HCT116 (cell line): ENCODE data around the gene PTGIS. TPM values are rescaled to one million over a fixed set of nuclear protein-coding genes. Genes with fewer than 3 reads are reported as not detected.

Experiments used
- ATAC-seq: fragments of 200-7000 bp; cut with Tn5 transposase; 2 replicates; pipeline ENCODE4 v1.9.1; 2020; ENCODE audit warnings: mild to moderate bottlenecking, moderate library complexity
- BruUV-seq: library from RNA; stranded (reverse); fragments of 400-500 nt; replicated peaks from 2 replicates; lab custom pipeline; 2021; lab: Mats Ljungman, UMichigan
- CTCF ChIA-PET: fragments of 300-600 bp; sonication (Branson Sonifier 250); formaldehyde crosslinking; loops from one replicate; lab custom pipeline; 2021; ENCODE audit warnings: antibody characterized with exemption; lab: Charles Lee
- POLR2A ChIA-PET: fragments of 300-600, 350-600 bp; sonication (Branson Sonifier 250); formaldehyde crosslinking; loops from one replicate; lab custom pipeline; 2021; ENCODE audit warnings: antibody characterized with exemption; lab: Charles Lee
- RAD21 ChIA-PET, 2 experiments: fragments of 300-600 bp; sonication (Branson Sonifier 250); formaldehyde crosslinking; loops; one replicate each; lab custom pipeline; 2023; ENCODE audit warnings: low total read pairs in 2 of 2; ENCODE audit not compliant: uncharacterized antibody in 2 of 2, unreplicated experiment in 2 of 2, low non-redundant PET in 1 of 2; lab: Charles Lee
- DNase-seq: peaks from one replicate; pipeline ENCODE4 v3.0.0-alpha.2; 2010; ENCODE audit warnings: low read depth, low spot score
- H2AFZ ChIP-seq: fragments of 200-600 bp; shearing (Covaris generic), sonication (generic); 2 replicates; pipeline ENCODE4 v1.6.1; 2017; ENCODE audit warnings: low read depth, mixed run types, mixed read lengths, antibody characterized with exemption, low read length; ENCODE audit not compliant: poor library complexity, severe bottlenecking
- H3K27ac ChIP-seq: 2 replicates; pipeline ENCODE4 v1.5.1; 2012; ENCODE audit warnings: low read depth, low read length
- H3K27me3 ChIP-seq: fragments of 200-600 bp; sonication (generic); 2 replicates; pipeline ENCODE4 v1.6.1; 2016; ENCODE audit warnings: mixed run types, low read length, mixed read lengths; ENCODE audit not compliant: insufficient read depth
- H3K36me3 ChIP-seq, 2 experiments: fragments of 200-500 bp in 1 of 2; fragments of 200-600 bp in 1 of 2; sonication (Bioruptor generic) in 1 of 2; sonication (generic) in 1 of 2; 2 replicates each; pipeline versions ENCODE4 v1.5.1 to v1.6.1; 2014 to 2016; ENCODE audit warnings: low read length in 2 of 2, inconsistent platforms in 1 of 2, mixed read lengths in 1 of 2, mixed run types in 1 of 2; ENCODE audit not compliant: insufficient read depth in 2 of 2, control insufficient read depth in 1 of 2
- H3K4me1 ChIP-seq, 2 experiments: fragments of 200-600 bp in 1 of 2; sonication (generic) in 1 of 2; 2 replicates each; pipeline versions ENCODE4 v1.5.1 to v1.6.1; 2012 to 2017; ENCODE audit warnings: low read length in 2 of 2, inconsistent platforms in 1 of 2, mild to moderate bottlenecking in 1 of 2, mixed read lengths in 1 of 2, mixed run types in 1 of 2, moderate library complexity in 1 of 2; ENCODE audit not compliant: insufficient read depth in 2 of 2, control insufficient read depth in 1 of 2
- H3K4me2 ChIP-seq: fragments of 200-600 bp; sonication (generic); 2 replicates; pipeline ENCODE4 v1.6.1; 2017; ENCODE audit warnings: mixed run types, low read length, mixed read lengths
- H3K4me3 ChIP-seq, 2 experiments: fragments of 200-600 bp in 1 of 2; sonication (generic) in 1 of 2; replicated peaks in 1 of 2; 2 replicates each; pipeline ENCODE4 v1.5.1; 2011 to 2016; ENCODE audit warnings: low read length in 2 of 2, control low read depth in 1 of 2, low read depth in 1 of 2, mild to moderate bottlenecking in 1 of 2, mixed read lengths in 1 of 2, mixed run types in 1 of 2
- H3K79me2 ChIP-seq: fragments of 200-600 bp; sonication (generic); 2 replicates; pipeline ENCODE4 v1.6.1; 2017; ENCODE audit warnings: mild to moderate bottlenecking, mixed run types, low read length, moderate library complexity, mixed read lengths; ENCODE audit not compliant: insufficient read depth
- H3K9ac ChIP-seq: fragments of 200-600 bp; sonication (generic); 2 replicates; pipeline ENCODE4 v1.6.1; 2016; ENCODE audit warnings: low read length, mixed read lengths
- H3K9me2 ChIP-seq: fragments of 200-600 bp; sonication (generic), shearing (Covaris generic); 2 replicates; pipeline ENCODE4 v1.6.1; 2017; ENCODE audit warnings: mixed run types, mild to moderate bottlenecking, moderate library complexity; ENCODE audit not compliant: insufficient read depth
- H3K9me3 ChIP-seq, 2 experiments: fragments of 200-500 bp in 1 of 2; fragments of 200-600 bp in 1 of 2; sonication (Bioruptor generic) in 1 of 2; sonication (generic) in 1 of 2; 2 replicates each; pipeline ENCODE4 v1.6.1; 2014 to 2017; ENCODE audit warnings: low read length in 2 of 2, mixed read lengths in 2 of 2, inconsistent platforms in 1 of 2, low read depth in 1 of 2, mild to moderate bottlenecking in 1 of 2, mixed run types in 1 of 2, moderate library complexity in 1 of 2; ENCODE audit not compliant: control insufficient read depth in 1 of 2, insufficient read depth in 1 of 2
- H4K20me1 ChIP-seq: fragments of 200-600 bp; sonication (generic), shearing (Covaris generic); 2 replicates; pipeline ENCODE4 v1.6.1; 2017; ENCODE audit warnings: mixed run types, mild to moderate bottlenecking, moderate library complexity; ENCODE audit not compliant: insufficient read depth
- ATF3 ChIP-seq: IDR thresholded peaks from 2 replicates; pipeline ENCODE4 v1.6.1; 2012
- CBX3 ChIP-seq: IDR thresholded peaks from 2 replicates; pipeline ENCODE4 v1.6.1; 2012; ENCODE audit warnings: low read depth
- CEBPB ChIP-seq: IDR thresholded peaks from 2 replicates; pipeline ENCODE4 v1.6.1; 2012; ENCODE audit warnings: low read depth
- EGR1 ChIP-seq: IDR thresholded peaks from 2 replicates; pipeline ENCODE4 v1.6.1; 2012; ENCODE audit warnings: low read depth
- EZH2 ChIP-seq: fragments of 200-600 bp; sonication (generic); IDR thresholded peaks from 2 replicates; pipeline ENCODE4 v1.6.1; 2017; ENCODE audit warnings: antibody characterized with exemption, mixed run types
- MAX ChIP-seq: IDR thresholded peaks from 2 replicates; pipeline ENCODE4 v1.6.1; 2012
- POLR2A ChIP-seq: IDR thresholded peaks from 2 replicates; pipeline ENCODE4 v1.7.0; 2011; ENCODE audit warnings: borderline replicate concordance; ENCODE audit not compliant: insufficient read depth, insufficient read length; ENCODE audit errors: extremely low read depth
- POLR2AphosphoS5 ChIP-seq: IDR thresholded peaks from 2 replicates; pipeline ENCODE4 v1.6.1; 2011; ENCODE audit warnings: mild to moderate bottlenecking, low read depth, low read length, moderate library complexity
- RAD21 ChIP-seq: IDR thresholded peaks from 2 replicates; pipeline ENCODE4 v1.6.1; 2012; ENCODE audit warnings: low read depth, mild to moderate bottlenecking
- REST ChIP-seq: IDR thresholded peaks from 2 replicates; pipeline ENCODE4 v1.6.1; 2012; ENCODE audit warnings: low read depth
- SIN3A ChIP-seq: IDR thresholded peaks from 2 replicates; pipeline ENCODE4 v1.6.1; 2012; ENCODE audit warnings: low read depth
- SP1 ChIP-seq: IDR thresholded peaks from 2 replicates; pipeline ENCODE4 v1.6.1; 2012; ENCODE audit warnings: low read depth
- ZBTB33 ChIP-seq: IDR thresholded peaks from 2 replicates; pipeline ENCODE4 v1.6.1; 2011; ENCODE audit warnings: mild to moderate bottlenecking, low read length, moderate library complexity; ENCODE audit not compliant: insufficient replicate concordance; ENCODE audit errors: extremely low read depth
- ZFX ChIP-seq: fragments of 450-650 bp; IDR thresholded peaks from 2 replicates; pipeline ENCODE4 v1.6.1; 2017
- ZNF274 ChIP-seq: fragments of 200-500 bp; sonication (Bioruptor generic); IDR thresholded peaks from 2 replicates; pipeline ENCODE4 v1.6.1; 2014; ENCODE audit warnings: mild to moderate bottlenecking, low read depth, low read length, inconsistent platforms
- intact Hi-C: fragments of 100-400 bp; cut with micrococcal nuclease; formaldehyde crosslinking; loops from 2 replicates; pipeline ENCODE4 v1.10.0; 2022
- total RNA-seq: library from RNA; stranded (reverse); gene quantifications from one replicate; pipeline ENCODE4 v1.2.1, GENCODE V29; 2021; ENCODE audit not compliant: unreplicated experiment

The PTGIS gene
- total RNA-seq, 1 experiment from 2014 or later: 0.25 TPM

GRCh38 chr20:49466114-49466912, 101.6 kb downstream of the PTGIS start:
- peaks cover 19% of the 10 kb centered on the region for H3K27me3 ChIP-seq
- CTCF ChIA-PET: interaction anchor here (1.2 kb wide), 1 partner anchor 18 kb away, joined by 4 read pairs; no protein-coding TSS in a partner anchor

GRCh38 chr20:49464556-49464955, 103.4 kb downstream of the PTGIS start:
- no peaks in the 10 kb centered on the region for H3K79me2 ChIP-seq
- no peaks in the 10 kb centered on the region for H3K36me3 ChIP-seq
- ChIA-PET RAD21 (no interaction called here), POLR2A (no interaction called here), CTCF (no interaction called here)
- no peak overlapping the region for H2AFZ ChIP-seq
- H3K9ac ChIP-seq: no peak overlapping the region
- ATAC-seq: no peak
- BruUV-seq: no TSS peak
- no peaks in the 10 kb centered on the region for H3K9me2 ChIP-seq
- H3K4me2 ChIP-seq: no peak overlapping the region
- no peak for DNase-seq
- no peaks in the 10 kb centered on the region for H4K20me1 ChIP-seq
- intact Hi-C loops: no loop called here
- no peak overlapping the region for H3K4me3 ChIP-seq
- H3K27me3 ChIP-seq: 0 out of 2 replicates have a peak, but pooled peaks cover 5% of the 10 kb centered on the region
- no peaks in the 10 kb centered on the region for H3K9me3 ChIP-seq
- H3K27ac ChIP-seq: no peak overlapping the region
- TF ChIP-seq ATF3 (no peak), REST (no peak), ZBTB33 (no peak), POLR2AphosphoS5 (no peak), SP1 (no peak), RAD21 (no peak), CBX3 (no peak), ZFX (no peak), CEBPB (no peak), MAX (no peak), ZNF274 (no peak), EZH2 (no peak), SIN3A (no peak), EGR1 (no peak)
- H3K4me1 ChIP-seq: no peaks in the 10 kb centered on the region

More at GRCh38 chr20:49466114-49466912, 101.6 kb downstream of the PTGIS start:
- BruUV-seq: no TSS peak
- no peaks in the 10 kb centered on the region for H3K36me3 ChIP-seq
- H4K20me1 ChIP-seq: no peaks in the 10 kb centered on the region
- no peak overlapping the region for H2AFZ ChIP-seq
- H3K79me2 ChIP-seq: no peaks in the 10 kb centered on the region
- POLR2A ChIA-PET: no interaction called here
- H3K4me1 ChIP-seq: no peaks in the 10 kb centered on the region
- no peak overlapping the region for H3K4me2 ChIP-seq
- no peak overlapping the region for H3K27ac ChIP-seq
- no peaks in the 10 kb centered on the region for H3K9me2 ChIP-seq
- RAD21 ChIA-PET: no interaction called here
- TF ChIP-seq POLR2A (peak; percentile 50), EZH2 (no peak)
- H3K9ac ChIP-seq: no peak overlapping the region
- no peaks in the 10 kb centered on the region for H3K9me3 ChIP-seq
- no peak overlapping the region for H3K4me3 ChIP-seq
- intact Hi-C loops: no loop called here
- DNase-seq: no peak
- peak; percentile 69 for ATAC-seq
